ENCODE results near the gene UBASH3A. TPM values are rescaled to one million over a fixed set of nuclear protein-coding genes. Genes with fewer than 3 reads are reported as not detected.
A peak's percentile ranks its signal among the peaks of the same experiment; 100 is the strongest.

UBASH3A gene
- total RNA-seq, 1 experiment from 2014 or later, result not detected

- H3K9me3 ChIP-seq, result no peaks in the 10 kb centered on the region; the same call in 1 of the 2 replicates
- H3K4me3 Mint-ChIP-seq (ENCODE audit: unreplicated experiment), result no peak overlapping the region
- intact Hi-C loops (cut with micrococcal nuclease; ENCODE audit: unreplicated experiment), result no loop called here
- H3K27me3 ChIP-seq (replicated peaks; ENCODE audit: control insufficient read depth, insufficient read depth, low read length), result no peaks in the 10 kb centered on the region
- CTCF ChIA-PET, result no interaction called here
- no peaks in the 10 kb centered on the region for H3K27me3 Mint-ChIP-seq (ENCODE audit: insufficient read depth, unreplicated experiment)
- no peaks in the 10 kb centered on the region for H3K36me3 Mint-ChIP-seq (ENCODE audit: insufficient read depth, unreplicated experiment)
- H3K4me1 Mint-ChIP-seq (ENCODE audit: low read depth, unreplicated experiment), result peaks cover 10% of the 10 kb centered on the region
- TF ChIP-seq CTCF (IDR thresholded peaks at IDR 0.05; ENCODE audit: insufficient read depth in 1 of 2, low read depth in 1 of 2, low read length in 1 of 2, severe bottlenecking in 1 of 2, unreplicated experiment in 1 of 2), result no peak
- BruUV-seq (replicated peaks), result no TSS peak
- POLR2A ChIA-PET, result no interaction called here
- H3K27ac Mint-ChIP-seq (ENCODE audit: unreplicated experiment), result no peak overlapping the region
- no peak for DNase-seq
- H3K4me3 ChIP-seq (ENCODE audit: low read depth, low read length), result no peak overlapping the region
- no peaks in the 10 kb centered on the region for H3K9me3 Mint-ChIP-seq (ENCODE audit: unreplicated experiment)
- H3K4me1 ChIP-seq, result no peaks in the 10 kb centered on the region
- no peaks in the 10 kb centered on the region for H3K36me3 ChIP-seq (ENCODE audit: control insufficient read depth, insufficient read depth, low read length)
Observed at GRCh38 chr21:42379426-42380215, 24.1 kb upstream of the UBASH3A start.

GRCh38 chr21:42381347-42381984, 22.2 kb upstream of the UBASH3A start:
- Mint-ChIP-seq H3K9me3 (ENCODE audit: unreplicated experiment) (no peaks in the 10 kb centered on the region), H3K27ac (ENCODE audit: unreplicated experiment) (no peak overlapping the region), H3K36me3 (ENCODE audit: insufficient read depth, unreplicated experiment) (no peaks in the 10 kb centered on the region), H3K4me3 (ENCODE audit: unreplicated experiment) (no peak overlapping the region), H3K27me3 (ENCODE audit: insufficient read depth, unreplicated experiment) (no peaks in the 10 kb centered on the region), H3K4me1 (ENCODE audit: low read depth, unreplicated experiment) (peaks cover 16% of the 10 kb centered on the region)
- no TSS peak for BruUV-seq (replicated peaks)
- no peak overlapping the region for H3K4me3 ChIP-seq (ENCODE audit: low read depth, low read length)
- H3K36me3 ChIP-seq (ENCODE audit: control insufficient read depth, insufficient read depth, low read length), result no peaks in the 10 kb centered on the region
- intact Hi-C loops (cut with micrococcal nuclease; ENCODE audit: unreplicated experiment), result loop anchor here (1.0 kb wide), 3 partner anchors 43 to 236 kb away; no protein-coding TSS in a partner anchor
- H3K4me1 ChIP-seq, result peaks cover 8% of the 10 kb centered on the region
- peak; percentile 63 to 64 for DNase-seq
- TF ChIP-seq CTCF (IDR thresholded peaks at IDR 0.05; ENCODE audit: insufficient read depth in 1 of 2, low read depth in 1 of 2, low read length in 1 of 2, severe bottlenecking in 1 of 2, unreplicated experiment in 1 of 2), result peak; percentile 77 to 94
- CTCF ChIA-PET, result interaction anchor here (0.6 to 1.8 kb wide), 15 partner anchors 14 to 241 kb away, joined by 3 to 15 read pairs (median 4); partner anchors contain the start of gene TFF3
- no peaks in the 10 kb centered on the region for H3K27me3 ChIP-seq (replicated peaks; ENCODE audit: control insufficient read depth, insufficient read depth, low read length)
- POLR2A ChIA-PET, result no interaction called here
- H3K9me3 ChIP-seq, result no peaks in the 10 kb centered on the region; the same call in 1 of the 2 replicates

- Histone ChIP-seq H3K4me1 (peaks cover 8% of the 10 kb centered on the region), H3K36me3 (ENCODE audit: control insufficient read depth, insufficient read depth, low read length) (no peaks in the 10 kb centered on the region), H3K27me3 (replicated peaks; ENCODE audit: control insufficient read depth, insufficient read depth, low read length) (no peaks in the 10 kb centered on the region), H3K9me3 (no peaks in the 10 kb centered on the region; the same call in 1 of the 2 replicates), H3K4me3 (ENCODE audit: low read depth, low read length) (no peak overlapping the region)
- Mint-ChIP-seq H3K36me3 (ENCODE audit: insufficient read depth, unreplicated experiment) (peaks cover 4% of the 10 kb centered on the region), H3K27ac (ENCODE audit: unreplicated experiment) (no peak overlapping the region), H3K4me1 (ENCODE audit: low read depth, unreplicated experiment) (peaks cover 13% of the 10 kb centered on the region), H3K9me3 (ENCODE audit: unreplicated experiment) (no peaks in the 10 kb centered on the region), H3K4me3 (ENCODE audit: unreplicated experiment) (no peak overlapping the region), H3K27me3 (ENCODE audit: insufficient read depth, unreplicated experiment) (no peaks in the 10 kb centered on the region)
- DNase-seq, result no peak
- TF ChIP-seq CTCF (IDR thresholded peaks at IDR 0.05; ENCODE audit: insufficient read depth in 1 of 2, low read depth in 1 of 2, low read length in 1 of 2, severe bottlenecking in 1 of 2, unreplicated experiment in 1 of 2), result no peak
- ChIA-PET CTCF (interaction anchor here (0.6 kb wide), 1 partner anchor 18 kb away, joined by 3 read pairs; no protein-coding TSS in a partner anchor), POLR2A (no interaction called here)
- no TSS peak for BruUV-seq (replicated peaks)
- intact Hi-C loops (cut with micrococcal nuclease; ENCODE audit: unreplicated experiment), result no loop called here
Observed at GRCh38 chr21:42382915-42383314, 20.8 kb upstream of the UBASH3A start.

All from Caco-2 (cell line).